ENCODE results near the gene KIF26B.
"Not testable (repeated sequence)": the region's sequence is repeated elsewhere in the genome, so short reads cannot be mapped to it uniquely, and the experiment has no call there.

Gene KIF26B

DNA sequence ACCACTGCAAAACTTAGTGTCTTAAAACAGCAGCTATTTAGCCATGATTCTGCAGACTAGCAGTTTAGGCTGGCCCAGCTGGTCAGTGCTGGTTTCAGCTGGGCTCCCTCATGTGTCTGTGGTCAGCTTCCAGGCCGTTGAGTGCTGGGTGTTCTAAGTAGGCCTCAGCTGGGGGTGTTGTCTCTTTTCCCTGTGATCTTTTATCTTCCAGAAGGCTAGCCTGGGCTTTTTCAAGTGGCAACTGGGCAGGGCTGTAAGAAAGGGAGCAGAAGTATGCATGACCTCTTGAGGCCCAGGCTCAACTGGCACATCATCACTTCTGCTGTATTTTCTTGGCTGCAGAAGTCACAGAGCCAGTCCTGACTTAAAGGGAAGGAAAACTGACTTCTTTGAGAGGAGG, 136.1 kb downstream of the KIF26B start:
- no peak for FAIRE-seq

DNA sequence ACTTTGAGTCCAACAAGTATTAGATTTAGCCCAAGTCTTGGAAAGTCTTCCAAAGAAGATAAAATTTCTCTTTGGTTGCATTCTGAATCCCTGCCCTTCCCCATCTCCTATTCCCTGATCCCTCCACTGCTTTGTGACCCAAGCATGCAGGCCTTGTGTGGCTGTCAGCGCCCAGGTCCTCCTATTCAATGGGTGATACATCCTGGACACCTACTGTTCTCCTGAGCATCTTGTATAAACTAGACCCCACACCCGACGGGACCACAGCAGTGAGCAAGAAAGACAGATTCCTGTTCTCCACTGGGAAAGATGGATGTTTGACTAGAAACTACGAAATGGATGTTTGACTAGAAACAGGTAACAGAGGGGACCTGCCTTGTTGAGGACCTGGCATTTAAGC, 136.6 kb downstream of the KIF26B start:
- FAIRE-seq, result no peak

- no peak for FAIRE-seq
Observed at GRCh38 chr1:245292141-245292540, 137.4 kb downstream of the KIF26B start.

GRCh38 chr1:245292553-245292952, 137.8 kb downstream of the KIF26B start:
- no peak for FAIRE-seq

GRCh38 chr1:245294020-245294419, 139.2 kb downstream of the KIF26B start:
- FAIRE-seq, result no peak

DNA sequence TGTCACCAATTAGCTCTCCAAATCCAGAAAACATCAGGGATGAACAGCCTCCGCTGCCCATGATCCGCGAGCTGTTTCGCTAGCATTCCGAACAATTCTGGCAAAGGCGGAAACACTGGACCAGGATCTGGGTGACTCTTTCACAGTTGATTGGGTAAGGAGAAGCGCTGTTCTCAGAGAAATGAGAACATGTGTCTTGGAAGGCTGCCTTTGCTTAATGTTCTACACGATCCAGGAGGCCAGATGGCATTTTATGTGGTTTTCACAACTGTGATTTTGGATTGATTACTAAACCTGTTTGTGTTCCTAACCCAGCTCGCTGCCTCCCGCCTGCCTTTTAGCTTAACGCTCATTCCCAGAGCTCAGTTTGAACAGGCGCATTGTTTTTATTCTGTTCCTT, 144.0 kb downstream of the KIF26B start:
- no peak for FAIRE-seq

GRCh38 chr1:245301162-245301580, 146.4 kb downstream of the KIF26B start:
- no peak for FAIRE-seq

DNA sequence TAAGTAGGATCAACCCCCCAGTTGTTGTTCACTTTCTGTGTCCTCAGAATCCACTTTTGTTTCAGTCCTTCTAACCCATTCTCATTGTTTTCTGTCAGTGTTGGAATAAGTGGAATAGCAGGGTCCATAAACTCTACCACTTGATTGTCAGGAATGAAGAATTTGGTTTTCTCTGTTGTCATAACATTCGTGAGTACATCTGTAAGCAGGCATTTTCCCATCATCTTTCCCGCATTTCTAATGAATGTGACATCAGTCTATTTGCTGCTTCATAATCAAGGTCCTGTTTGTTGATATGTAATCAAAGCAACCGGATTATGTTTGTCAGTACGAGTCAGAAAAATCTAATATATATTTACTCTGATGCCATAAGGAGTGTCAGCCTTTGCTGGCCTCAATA, 147.1 kb downstream of the KIF26B start:
- FAIRE-seq, result no peak

GRCh38 chr1:245304698-245305097, 149.9 kb downstream of the KIF26B start:
- no peak for FAIRE-seq

- FAIRE-seq, result no peak
Observed at GRCh38 chr1:245306020-245306419, 151.2 kb downstream of the KIF26B start.

DNA sequence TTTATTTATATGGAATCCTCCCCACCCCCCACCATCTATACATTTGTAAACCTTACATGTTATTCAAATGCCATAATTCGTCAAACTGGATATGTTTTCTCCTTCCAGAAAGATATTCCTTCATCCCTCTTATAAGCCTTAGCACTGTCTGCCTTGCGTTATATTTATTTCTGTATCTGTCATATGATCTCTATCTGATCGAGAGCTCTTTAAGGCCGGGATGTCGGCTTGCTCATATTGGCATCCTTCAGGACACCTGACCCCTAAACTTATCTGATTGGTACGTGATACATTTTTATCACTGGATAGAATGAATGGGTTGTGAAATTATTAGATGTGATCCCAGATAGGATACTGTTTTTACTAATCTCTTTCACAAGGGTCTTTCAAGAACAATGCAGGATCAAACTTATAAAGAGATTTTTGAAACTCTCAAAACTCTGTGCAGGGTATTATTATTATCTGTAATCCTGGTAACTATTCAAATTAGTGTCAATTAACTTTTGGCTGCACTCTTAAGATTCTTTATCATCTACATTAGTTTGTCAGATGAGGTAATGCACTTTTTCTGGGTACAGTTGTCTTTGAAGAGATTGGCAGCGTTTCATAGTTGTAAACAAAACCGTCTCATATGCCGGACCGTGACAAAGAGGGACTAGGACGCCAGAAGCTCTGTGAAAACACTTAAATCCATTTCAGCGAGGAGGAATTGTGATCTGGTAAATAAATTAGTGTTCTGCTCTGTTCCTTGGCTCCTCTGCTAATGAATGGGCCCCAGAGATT, 152.0 kb downstream of the KIF26B start:
- FAIRE-seq, result no peak

GRCh38 chr1:245310571-245311531, 156.1 kb downstream of the KIF26B start:
- no peak for FAIRE-seq

DNA sequence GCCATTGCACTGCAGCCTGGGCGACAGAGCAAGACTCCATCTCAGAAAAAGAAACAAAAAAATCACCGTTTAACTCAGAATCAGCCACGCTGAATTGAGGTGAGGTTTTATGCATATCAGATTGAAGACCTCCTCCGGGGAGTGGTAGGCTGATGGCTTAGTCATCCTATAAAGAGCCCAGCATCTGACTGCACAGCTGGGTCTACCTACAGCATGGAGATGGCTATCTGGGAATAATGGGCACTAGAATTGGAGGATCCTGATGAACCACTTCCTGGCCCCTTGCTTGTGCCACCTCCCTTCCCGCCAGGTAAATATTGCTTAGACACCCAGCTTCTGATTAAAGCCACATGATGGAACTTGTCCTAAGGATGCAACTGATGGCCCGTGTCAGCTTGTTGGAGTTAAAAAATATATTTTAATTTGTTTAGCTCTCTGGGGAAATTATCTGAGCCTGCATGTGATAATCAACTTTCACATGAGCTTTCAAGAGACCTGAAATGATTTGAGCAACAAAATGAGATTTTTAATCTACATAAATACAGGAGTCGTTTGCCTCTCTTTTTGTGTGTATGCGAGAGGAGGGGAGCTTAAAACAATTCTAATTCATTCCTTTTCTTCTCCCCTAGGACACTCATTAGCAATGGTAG, 157.2 kb downstream of the KIF26B start:
- no peak for FAIRE-seq

GRCh38 chr1:245313576-245313975, 158.8 kb downstream of the KIF26B start:
- FAIRE-seq, result no peak

GRCh38 chr1:245316784-245317183, 162.0 kb downstream of the KIF26B start:
- no peak for FAIRE-seq

DNA sequence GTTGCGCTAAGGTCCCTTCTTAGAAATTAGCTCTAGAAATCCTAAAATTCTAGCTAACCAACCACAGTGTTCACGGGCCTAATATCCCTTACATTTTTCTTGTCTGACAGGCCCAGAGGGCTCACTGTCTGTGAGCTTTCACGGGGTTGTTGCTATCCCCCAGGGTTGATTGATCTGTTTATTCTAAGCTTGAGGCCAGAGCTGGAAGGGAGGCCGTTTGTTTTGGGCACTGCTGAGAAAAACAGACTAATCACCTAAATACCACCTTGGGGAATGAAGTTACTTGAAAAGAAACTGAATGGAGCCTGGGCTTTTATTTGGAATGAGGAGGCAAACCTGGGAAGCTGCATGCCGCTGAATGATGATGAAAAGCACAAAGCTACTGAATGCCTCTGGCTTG, 162.4 kb downstream of the KIF26B start:
- FAIRE-seq, result no peak

DNA sequence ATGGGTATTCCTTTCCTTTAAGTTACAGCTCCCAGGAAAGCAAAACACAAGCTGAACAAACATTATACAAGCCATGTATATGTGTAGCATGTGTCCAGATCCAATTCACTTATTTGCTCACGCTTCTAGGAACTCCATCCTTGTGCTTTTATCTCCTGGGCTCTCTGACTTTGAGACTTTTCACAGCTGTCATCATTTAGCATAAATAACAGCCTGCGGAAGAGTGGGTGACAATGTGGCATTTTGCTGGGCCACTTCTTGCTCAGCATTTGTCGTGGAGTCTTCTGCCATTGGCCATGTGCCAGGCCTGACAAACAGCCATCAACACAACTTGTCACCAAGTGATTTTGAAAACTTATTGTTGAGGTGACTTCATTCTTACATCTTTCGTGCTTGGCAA, 164.3 kb downstream of the KIF26B start:
- no peak for FAIRE-seq

GRCh38 chr1:245322673-245323072, 167.9 kb downstream of the KIF26B start:
- no peak for FAIRE-seq

DNA sequence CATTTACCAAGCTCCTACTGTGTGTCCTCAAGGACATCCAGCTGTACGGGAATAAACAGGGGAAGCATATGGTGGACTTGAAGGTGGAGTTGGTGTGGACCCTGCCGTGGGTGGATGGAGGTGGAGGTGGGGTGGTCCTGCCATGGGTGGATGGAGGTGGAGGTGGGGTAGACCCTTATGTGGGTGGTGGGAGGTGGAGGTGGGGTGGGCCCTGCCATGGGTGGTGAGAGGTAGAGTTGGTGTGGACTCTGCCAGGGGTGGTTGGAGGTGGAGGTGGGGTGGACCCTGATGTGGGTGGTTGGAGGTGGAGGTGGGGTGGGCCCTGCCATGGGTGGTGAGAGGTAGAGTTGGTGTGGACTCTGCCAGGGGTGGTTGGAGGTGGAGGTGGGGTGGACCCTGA, 169.0 kb downstream of the KIF26B start:
- not testable (repeated sequence) for FAIRE-seq

GRCh38 chr1:245325922-245326795, 171.4 kb downstream of the KIF26B start:
- no peak for FAIRE-seq

- FAIRE-seq, result no peak
Observed at GRCh38 chr1:245327360-245327759, 172.6 kb downstream of the KIF26B start.

DNA sequence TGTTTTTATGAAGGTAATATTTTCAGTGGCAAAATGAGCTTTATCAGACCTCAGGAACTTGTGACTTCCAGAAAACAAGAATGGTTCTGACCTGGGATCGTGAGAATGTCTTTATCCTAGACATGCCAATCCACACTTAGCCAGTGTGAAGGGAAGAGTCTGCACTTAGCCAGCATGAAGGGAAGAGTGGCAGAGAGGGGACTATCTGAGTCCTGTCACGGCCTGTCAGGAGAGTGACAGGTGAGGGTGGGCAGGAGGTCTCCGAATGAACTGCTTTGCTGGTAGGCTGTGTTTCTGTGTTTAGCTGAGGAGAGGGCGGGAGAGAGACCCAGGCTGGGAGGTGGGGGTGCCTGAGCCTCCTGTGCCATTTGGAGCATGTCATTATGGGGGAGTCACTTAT, 173.1 kb downstream of the KIF26B start:
- FAIRE-seq, result no peak

Data from endometrium (tissue), 2 donors.